HG03571 (cell line): ENCODE data around the gene ERFL.
"Not testable (repeated sequence)": the region's sequence is repeated elsewhere in the genome, so short reads cannot be mapped to it uniquely, and the experiment has no call there.

ENCODE experiments used
- ATAC-seq: cut with Tn5 transposase; IDR thresholded peaks from one replicate; pipeline ENCODE4 v1.9.1; 2021; ENCODE audit not compliant: unreplicated experiment

Gene ERFL

DNA sequence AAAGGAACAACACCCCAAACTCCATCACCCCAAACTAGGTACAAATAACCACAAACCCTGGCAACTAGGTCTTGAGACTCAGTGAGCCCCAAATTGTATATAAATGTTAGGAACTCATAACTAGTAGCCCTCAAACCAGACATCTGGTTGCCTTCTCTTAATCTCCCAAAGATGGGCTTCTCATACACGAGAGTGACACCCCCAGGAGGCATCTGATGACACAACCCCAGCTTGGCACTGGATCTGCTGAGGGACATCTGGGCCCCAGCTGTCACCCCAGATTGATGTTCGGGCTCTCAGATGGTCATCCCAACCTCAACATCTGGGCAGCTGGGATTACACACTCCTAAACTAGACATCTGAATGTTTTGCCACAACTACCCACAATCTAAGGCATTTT, 16.1 kb upstream of the ERFL start:
- no peak for ATAC-seq

DNA sequence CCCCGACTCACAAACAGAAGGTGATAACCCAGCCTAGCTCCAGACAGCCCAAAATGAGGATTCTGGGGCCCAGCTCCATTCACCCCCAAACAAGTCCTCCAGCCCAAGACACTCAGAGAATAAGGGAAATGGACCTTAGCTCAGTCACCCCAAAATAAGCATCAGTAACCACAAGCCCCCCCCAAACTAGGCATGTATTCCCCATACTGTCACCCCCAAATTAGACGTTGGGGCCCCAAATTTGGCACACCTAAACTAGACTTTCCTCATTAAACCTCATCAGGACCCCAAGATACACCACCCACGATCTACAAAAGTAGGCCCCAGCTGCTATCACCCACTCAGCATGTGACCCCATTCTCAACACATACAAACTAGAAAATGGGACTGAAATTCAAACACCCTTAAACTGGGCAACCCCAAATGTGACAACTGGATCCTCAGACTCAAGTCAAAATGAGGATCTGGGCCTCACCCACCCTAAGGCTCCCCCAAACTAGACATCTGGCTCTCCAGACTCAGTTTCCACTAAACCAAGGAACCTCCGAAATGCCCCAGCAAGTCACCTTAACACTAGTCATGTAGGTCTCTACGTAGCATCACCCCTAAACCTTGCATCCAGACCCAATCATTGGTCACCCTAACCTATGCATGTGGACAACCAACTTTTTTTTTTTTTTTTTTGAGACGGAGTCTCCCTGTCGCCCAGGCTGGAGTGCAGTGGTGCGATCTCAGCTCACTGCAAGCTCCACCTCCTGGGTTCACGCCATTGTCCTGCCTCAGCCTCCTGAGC, 13.4 kb upstream of the ERFL start:
- ATAC-seq: no peak

DNA sequence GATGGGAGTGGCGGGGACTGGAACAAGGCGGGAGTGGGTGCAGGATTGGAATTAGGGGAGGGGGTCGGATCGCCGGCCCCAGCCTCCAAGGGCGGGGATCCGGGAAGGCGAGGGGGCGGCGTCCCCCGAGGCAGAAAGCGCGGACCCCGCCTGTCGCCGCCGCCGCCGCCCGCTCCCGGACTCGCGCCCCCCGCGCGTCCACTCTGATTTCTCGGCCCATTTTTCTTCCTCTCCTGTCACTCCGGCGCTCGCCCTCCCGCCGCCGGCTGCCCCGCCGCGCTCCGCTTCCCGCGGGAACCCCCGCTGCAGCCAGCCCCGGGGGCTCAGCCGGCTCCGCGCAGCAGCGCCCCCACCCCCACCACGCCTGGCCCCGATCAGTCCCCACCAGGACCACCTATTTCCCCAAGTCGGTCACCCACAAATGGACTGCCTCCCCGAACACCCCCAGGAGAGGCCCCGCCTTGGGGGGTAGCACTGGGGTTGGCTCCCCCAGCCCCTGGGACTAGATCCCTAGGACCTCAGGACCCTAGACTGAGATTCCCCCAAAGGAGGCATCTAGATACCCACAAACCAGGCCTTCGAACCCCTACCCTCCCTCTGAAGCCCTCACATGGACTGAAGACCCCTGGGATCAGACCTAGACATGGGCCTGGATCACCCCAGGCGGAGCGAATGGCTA, 12.6 kb upstream of the ERFL start:
- ATAC-seq: no peak

DNA sequence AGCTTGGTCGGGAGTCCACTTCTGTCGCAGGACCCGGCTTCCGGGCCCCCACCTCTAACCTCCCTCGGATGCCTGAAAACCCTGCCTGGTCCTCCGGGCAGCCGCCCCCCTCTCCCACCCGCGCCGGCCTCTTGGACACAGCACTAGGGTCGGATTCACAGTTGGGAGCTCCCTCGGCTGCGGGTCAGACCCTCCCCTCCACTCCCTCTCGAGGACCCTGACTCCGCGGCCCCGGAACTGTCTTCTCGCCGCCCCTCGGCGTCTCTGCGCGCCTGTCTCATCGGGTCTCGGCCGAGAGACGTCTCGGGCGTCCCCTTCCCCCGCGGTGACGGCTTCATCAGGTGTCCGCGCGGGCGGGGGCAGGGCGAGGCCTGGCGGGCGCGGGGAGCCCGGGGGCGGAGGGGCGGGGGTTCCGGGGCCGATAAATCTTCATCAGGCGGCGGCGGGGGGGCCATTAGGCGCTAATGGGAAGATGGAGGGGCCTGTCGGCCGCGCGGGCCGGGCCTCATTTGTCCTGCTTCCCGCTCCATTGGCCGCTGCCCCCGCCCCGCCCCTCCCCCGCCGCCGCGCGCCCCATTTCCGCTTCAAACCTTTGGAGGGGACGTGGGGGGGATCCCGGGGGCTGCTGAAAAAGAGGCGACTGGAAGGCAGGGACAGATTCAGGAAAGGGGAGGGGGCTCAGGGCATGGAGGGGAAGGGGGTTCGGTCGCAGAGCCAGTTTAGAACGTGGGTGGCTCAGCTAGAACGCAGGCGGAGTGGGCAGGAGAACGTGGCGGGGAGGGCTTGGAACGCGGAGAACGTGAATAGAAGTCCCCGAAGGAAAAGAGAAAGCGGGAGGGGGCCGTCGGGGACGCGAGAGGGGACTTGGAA, 11.8 kb upstream of the ERFL start:
- no peak for ATAC-seq

DNA sequence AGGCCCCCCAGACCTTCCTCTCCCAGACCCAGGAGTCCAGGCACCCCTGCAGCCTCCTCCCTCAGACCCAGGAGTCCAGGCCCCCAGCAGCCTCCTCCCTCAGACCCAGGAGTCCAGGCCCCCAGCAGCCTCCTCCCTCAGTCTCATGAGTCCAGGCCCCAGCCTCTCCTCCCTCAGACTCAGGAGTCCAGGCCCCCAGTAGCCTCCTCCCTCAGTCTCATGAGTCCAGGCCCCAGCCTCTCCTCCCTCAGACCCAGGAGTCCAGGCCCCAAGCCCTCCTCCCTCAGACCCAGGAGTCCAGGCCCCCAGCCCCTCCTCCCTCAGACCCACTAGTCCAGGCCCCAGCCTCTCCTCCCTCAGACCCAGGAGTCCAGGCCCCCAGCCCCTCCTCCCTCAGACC, 11.0 kb upstream of the ERFL start:
- not testable (repeated sequence) for ATAC-seq

DNA sequence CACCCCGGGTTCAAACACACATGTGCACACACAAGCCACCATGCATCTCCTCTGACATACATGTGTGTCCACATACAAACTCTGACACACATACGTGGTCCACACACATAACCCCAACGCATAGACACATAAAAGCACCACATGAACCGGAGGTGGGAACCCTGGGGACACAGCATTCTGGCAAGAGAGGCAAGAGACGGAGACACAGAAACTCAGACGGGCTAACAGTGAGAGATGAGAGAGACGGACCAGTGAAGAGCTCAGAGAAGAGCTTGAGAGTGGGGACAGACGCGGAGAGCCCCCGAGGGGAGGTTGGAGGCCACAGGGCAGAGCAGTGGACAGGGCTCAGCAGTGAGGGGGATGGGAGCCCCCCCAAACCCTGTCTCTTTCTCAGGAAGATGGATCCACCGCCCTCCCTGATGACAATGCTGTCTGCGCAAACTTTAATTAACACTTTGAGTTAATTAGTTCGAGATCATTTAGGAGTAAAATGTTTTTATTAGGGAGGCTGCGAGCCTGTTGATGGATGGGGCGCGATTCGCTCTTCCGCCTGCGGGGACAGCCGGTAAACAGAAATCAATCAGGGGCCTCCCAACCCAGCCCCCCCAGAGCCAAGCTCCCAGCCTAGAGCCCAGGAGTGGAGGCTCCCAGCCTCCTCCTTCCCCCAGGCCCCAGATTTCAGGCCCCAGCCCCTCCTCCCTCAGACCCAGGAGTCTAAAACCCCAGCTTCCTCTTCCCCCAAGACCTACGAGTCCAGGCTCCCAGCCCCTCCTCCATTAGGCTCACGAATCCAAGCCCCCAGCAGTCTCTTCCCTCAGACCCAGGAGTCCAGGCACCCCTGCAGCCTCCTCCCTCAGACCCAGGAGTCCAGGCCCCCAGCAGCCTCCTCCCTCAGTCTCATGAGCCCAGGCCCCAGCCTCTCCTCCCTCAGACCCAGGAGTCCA, 9.5 kb upstream of the ERFL start:
- no peak for ATAC-seq

DNA sequence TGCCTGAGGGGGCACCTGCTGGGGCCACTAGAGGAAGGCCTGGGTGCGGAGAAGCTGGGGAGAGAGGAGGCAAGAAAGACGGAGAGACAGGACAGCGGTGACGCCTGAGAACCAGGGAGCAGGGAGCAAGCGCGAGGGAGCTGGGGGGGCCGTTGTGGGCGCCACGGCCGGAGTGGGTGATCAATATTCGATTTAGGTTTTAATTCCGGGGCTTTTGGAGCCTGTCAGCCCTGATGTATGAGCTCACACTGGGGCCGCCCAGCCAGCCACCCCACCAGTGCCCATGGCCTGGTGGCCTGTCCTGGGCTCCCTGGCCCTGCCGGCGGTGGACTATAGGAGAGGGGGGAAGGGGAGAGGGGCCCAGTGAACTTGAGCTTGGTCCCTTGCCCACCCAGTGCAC, 8.7 kb upstream of the ERFL start:
- ATAC-seq: no peak

DNA sequence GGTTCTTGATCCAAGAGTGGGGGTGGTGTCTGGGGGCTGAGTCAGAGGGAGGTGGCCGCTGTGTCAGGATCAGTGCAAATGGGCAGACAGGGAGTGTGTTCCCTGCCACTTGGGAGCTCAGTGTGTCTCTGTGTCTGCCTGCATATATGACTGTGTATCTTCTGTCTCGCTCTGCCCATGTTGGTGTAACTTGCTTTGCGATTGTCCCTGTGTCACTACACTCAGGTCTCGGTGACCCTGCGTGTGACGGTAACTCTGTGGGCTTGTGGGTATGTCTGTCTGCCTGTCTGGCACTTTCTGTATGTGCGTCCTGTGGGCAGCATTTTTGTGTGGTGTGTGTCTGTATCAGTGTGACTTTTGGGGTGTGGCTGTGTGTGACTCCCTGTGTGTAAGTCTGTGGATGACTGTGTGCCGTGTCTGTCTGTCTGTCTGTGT, 8.2 kb upstream of the ERFL start:
- ATAC-seq: no peak

DNA sequence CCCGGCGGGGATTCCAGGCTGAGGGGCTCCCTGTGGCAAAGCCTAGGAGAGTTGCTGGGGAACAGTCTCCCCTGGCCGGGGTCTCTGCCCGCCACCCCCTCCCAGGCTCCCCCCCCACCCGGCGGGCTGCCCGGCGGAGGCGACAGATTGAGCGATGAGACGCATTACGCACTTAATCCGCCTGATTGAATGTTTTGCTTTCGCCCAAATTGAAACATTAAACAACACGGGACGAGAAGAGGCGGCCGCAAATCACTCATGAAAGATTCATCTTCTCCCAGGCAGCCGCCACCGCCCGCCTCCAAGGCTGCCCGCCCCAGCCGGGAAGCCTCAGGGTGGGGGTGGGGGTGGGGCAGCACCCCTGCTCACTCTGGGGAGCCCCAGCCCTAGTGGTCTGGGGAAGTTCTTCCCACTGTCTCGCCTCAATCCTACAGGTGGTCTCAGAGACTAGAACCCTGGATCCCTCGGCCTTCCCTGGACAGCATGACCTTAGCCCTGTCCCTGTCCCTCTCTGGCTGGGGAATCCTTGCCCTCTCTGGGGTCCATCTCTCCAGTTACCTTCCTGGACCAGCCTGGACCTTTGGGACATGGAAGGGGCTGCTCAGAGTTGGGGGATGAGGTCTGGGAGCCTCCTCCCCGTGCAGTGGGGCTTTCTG, 7.6 kb upstream of the ERFL start:
- ATAC-seq: no peak

DNA sequence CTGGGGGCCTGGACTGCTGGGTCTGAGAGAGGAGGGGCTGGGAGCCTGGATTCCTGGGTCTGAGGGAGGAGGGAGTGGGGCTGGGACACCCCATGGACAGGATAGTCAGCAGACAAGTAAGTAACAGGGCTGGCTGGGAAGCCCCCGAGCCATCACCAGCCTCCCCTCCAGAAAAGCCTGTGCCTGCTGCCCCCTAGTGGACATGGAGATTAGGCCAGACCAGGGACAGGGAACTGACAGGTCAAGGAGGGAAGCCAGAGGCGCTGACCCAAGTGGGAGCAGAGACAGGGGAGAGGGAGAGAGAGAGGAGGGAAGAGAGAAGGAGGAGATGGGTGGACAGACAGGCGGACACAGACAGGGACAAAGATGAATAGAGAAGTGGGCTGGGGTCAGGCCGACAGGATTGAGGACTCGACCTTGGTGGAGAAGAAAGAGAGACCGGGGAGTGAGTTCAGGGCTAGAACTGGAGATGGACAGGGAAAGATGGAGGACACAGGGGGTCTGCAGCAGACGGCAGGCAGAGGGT, 6.7 kb upstream of the ERFL start:
- no peak for ATAC-seq

DNA sequence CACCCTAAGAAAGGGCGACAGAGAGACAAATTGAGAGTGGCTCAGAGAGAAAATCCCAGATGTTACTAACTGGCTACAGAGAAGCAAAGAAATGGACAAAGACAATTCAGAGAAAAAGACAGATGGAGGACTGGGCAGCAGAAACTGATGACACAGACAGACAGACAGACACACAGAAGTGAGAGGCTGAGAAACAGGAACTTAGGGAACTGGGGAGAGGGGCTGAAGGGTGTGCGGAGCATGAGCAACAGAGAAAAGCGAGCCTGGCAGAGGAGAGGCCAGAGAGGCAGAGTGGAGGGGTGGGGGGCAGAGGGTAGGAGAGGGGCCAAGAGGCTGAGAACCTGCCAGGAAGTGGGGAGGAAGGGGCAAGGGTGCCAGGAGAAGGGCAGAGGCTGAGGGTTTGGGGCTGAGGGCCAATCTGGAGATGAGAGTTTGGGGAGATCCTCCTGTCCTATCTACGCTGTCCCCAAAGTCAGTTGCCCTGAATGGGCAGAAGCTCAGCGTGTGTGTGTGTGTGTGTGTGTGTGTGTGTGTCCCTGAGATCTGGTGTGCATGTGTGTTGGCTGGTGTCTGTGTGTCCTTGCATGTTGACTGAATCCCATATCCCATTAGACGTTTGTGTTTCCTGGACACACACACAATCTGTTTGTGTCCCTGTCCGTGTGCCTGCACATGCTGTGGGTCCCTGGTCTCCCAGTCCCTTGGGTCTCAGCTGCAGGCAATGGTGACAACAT, 5.6 kb upstream of the ERFL start:
- no peak for ATAC-seq

DNA sequence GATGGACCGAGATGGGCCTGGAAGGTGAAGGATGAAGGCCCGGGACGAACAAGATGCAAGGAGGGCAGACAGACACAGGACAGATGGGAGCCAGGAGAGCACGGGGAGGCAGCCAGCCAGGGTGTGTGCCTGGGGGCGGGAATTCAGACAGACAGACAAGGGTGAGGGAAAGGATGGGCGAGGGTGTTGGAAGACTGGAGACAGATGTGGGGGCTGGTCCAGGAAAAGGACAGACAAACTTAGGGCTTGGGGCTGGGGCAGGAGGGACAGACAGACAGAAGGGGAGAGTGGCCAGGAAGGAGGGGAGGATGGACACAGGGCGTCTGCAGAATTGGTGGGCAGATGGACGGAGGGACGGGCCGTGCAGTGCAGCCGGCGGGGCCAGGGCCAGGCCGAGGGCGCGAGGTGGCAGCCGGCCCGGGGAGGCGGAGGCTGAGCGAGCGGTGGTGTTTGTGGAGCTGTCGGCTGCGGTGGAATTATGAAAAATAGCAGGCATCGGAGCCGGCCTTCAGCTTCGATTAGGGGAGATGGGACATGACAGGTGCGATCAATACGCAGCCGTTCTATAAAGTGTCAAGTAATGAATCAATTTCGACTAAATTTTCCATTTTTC, 4.6 kb upstream of the ERFL start:
- ATAC-seq: no peak

DNA sequence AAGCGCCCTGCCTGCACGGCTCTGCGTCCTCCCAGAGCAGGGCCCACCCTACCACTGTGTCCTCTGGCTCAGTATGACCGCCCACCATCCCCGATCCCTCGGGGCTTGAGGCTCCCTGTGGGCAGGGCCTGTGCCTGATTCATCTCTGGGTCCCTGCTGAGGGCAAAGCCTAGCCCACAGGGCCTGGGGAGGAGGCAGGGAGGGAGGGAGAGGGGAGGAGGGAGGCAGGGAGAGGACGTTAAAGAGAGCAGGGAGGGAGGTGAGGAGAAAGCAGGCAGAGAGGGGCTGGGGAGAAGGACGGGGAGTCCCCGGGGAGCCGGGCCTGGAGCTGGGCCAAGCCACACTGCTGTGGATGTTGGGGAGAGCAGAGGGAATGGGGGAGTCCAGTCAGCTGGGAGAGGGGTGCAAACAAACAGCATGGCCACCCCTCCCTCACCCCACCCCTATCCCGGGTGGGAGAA, 4.0 kb upstream of the ERFL start:
- ATAC-seq: no peak

DNA sequence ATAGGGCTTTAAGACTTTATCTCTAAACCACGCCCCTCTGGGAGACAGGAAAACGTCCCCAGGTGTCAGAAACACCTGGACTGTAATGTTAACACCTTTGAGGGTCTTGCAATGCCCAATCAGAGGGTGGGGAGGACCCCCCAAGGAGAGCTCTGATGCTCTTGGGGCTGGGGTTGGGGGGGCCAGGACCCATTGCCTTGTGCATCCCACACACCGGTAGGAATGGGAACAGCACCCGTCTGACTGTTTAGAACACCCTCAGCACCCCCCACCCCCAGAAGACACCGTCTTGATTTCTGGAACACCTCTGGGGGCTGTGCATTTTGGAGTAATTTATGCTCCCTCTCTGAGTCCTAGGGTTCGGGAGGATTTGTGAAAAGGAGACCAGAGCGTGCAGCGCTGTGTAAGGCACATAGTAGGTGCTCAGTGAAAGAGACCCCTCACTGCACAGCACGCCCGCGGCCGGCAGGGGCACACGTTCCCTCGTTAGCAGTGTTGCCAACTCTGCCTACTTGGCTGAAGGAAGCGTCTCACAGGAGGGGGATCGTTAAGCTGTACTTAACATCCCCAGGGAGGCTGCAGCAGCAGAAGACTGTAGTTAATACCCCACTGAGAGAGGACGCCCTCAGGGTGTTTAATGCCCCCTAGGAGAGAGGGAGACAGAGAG, 2.8 kb upstream of the ERFL start:
- ATAC-seq: no peak

DNA sequence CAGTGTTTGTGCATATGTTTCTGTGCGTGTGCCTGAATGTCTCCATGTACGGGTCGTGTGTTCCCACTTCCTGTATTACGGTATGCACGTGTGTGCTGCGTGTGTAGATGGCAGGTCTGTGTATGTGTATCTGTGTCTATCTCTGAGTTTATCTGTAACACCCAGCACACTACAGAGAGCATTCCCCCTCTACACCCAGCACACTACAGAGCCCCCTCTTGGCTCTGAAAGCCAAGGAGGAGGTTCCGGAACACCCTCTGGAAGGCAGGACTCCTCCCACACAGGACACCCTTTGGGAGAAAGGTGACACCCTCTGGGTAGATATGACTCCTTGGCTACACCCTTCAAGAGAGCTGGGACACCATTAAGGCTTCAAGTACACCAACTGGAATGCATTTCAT, 2.1 kb upstream of the ERFL start:
- no peak for ATAC-seq

DNA sequence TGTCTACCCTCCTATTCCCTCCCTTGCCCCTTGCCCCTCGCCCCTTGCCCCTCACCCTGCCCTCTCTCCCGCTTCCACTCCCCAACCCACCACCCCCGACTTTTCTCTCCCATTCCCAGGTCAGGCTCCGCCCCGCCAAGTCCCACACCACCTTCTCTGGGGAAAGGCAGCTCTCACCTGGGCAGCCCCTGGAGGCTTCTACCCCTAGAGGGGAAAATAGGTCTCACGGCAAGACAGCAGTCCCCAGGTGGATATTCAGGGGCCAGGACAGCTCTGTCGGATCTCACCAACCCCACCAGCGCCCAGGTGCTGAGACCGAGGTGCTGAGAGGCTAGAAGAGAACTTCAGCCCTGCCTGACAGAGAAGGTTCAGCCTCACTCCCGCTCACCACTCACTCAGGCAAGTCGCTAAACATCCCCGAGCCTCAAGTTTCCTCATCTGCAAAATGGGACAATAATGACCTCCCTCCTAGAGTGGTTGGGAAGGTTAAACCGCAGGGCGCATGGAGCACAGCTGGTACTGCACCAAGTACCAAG, 1.4 kb upstream of the ERFL start:
- ATAC-seq: no peak

DNA sequence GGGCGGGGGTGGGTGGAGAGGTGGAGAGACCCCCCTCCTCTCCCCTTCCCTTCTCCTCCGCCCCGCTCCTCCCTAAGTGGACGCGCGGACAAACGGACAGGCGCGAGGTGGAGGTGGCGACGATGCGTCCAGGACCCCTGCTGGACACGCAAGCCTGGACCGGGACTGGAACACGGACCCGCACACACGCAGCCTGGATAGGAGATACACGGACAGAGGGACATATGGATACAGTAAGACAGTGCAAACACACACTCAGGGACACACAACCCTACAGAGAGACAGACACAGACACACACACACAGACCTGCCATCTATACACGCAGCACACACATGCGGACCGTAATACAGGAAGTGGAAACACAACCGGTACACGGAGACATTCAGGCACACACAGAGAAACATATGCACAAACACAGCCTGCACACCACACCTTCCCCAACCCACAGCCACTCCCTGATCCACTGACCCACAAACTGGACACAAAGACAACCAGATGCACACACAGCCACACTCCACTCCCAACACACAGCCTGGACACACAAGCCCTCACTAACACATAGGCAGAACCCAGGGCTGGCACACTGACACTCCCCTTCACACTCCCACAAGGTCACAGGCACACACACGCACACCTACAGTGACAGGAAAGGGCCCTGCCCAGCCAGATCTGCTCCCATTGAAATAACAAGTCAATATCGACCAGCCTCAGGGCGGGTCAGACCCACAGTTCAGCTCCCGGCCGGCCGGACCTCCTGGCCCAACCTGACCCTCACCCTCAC, 696 bp upstream of the ERFL start:
- no peak for ATAC-seq
